Hepatocyte (in vitro differentiated cells): ENCODE results near the gene AGAP1. TPM values are rescaled to one million over a fixed set of nuclear protein-coding genes. Genes with fewer than 3 reads are reported as not detected.
A peak's percentile ranks its signal among the peaks of the same experiment; 100 is the strongest.

Source experiments
- DNase-seq: peaks from one replicate; pipeline ENCODE4 v3.0.0-alpha.2; 2016; ENCODE audit warnings: low spot score
- H2AFZ ChIP-seq: fragments of 200-600 bp; sonication (generic); 2 replicates; pipeline ENCODE4 v1.6.0; 2016; ENCODE audit warnings: antibody characterized with exemption, mild to moderate bottlenecking
- H3K27ac ChIP-seq: fragments of 200-600 bp; sonication (generic); 2 replicates; pipeline ENCODE4 v1.5.1; 2016; ENCODE audit warnings: mild to moderate bottlenecking
- H3K27me3 ChIP-seq: fragments of 200-600 bp; sonication (generic); 2 replicates; pipeline ENCODE4 v1.6.1; 2016
- H3K36me3 ChIP-seq: fragments of 200-600 bp; sonication (generic); replicated peaks from 2 replicates; pipeline ENCODE4 v1.5.1; 2016; ENCODE audit warnings: low read depth; ENCODE audit not compliant: insufficient read depth
- H3K4me1 ChIP-seq: fragments of 200-600 bp; sonication (generic); 2 replicates; pipeline ENCODE4 v1.5.1; 2016; ENCODE audit warnings: mild to moderate bottlenecking, moderate library complexity; ENCODE audit not compliant: insufficient read depth
- H3K4me2 ChIP-seq: fragments of 200-600 bp; sonication (generic); 2 replicates; pipeline ENCODE4 v1.6.0; 2016
- H3K4me3 ChIP-seq: fragments of 200-600 bp; sonication (generic); 2 replicates; pipeline ENCODE4 v1.5.1; 2016; ENCODE audit warnings: mild to moderate bottlenecking
- H3K79me2 ChIP-seq: fragments of 200-600 bp; sonication (generic); 2 replicates; pipeline ENCODE4 v1.6.0; 2017; ENCODE audit warnings: mild to moderate bottlenecking
- H3K9me2 ChIP-seq: fragments of 200-600 bp; sonication (generic); replicated peaks from 2 replicates; pipeline ENCODE4 v1.6.0; 2017; ENCODE audit warnings: mild to moderate bottlenecking; ENCODE audit not compliant: insufficient read depth
- H3K9me3 ChIP-seq: fragments of 200-600 bp; sonication (generic); 2 replicates; pipeline ENCODE4 v1.5.1; 2016; ENCODE audit warnings: low read depth, mild to moderate bottlenecking
- H4K20me1 ChIP-seq: fragments of 200-600 bp; sonication (generic); 2 replicates; pipeline ENCODE4 v1.6.0; 2016; ENCODE audit warnings: mild to moderate bottlenecking; ENCODE audit not compliant: insufficient read depth, poor library complexity, severe bottlenecking
- CTCF ChIP-seq: fragments of 200-600 bp; sonication (generic); IDR thresholded peaks from 2 replicates; pipeline ENCODE4 v1.5.1; 2016; ENCODE audit warnings: antibody characterized with exemption, mild to moderate bottlenecking; ENCODE audit not compliant: poor library complexity
- EZH2 ChIP-seq: fragments of 200-600 bp; sonication (generic); IDR thresholded peaks from 2 replicates; pipeline ENCODE4 v1.6.1; 2016; ENCODE audit warnings: antibody characterized with exemption, mild to moderate bottlenecking, borderline replicate concordance
- EZH2phosphoT487 ChIP-seq: fragments of 200-600 bp; sonication (generic); IDR thresholded peaks from one replicate; pipeline ENCODE4 v1.6.1; 2018; ENCODE audit warnings: antibody characterized with exemption, mild to moderate bottlenecking, low read depth, moderate library complexity; ENCODE audit not compliant: unreplicated experiment, severe bottlenecking
- WGBS: methylation state at CpG from one replicate; pipeline ENCODE4 v1.1.6; 2016; ENCODE audit warnings: low lambda C conversion rate; ENCODE audit errors: missing lambda C conversion rate; 5-methylcytosine and 5-hydroxymethylcytosine counted together
- polyA plus RNA-seq: library from polyadenylated mRNA; unstranded; fragments of >200 nt; fragmentation: Nextera tagmentation; extraction: Ambion mirVana; gene quantifications from 2 replicates; pipeline ENCODE4 v1.2.1, GENCODE V29; 2016
- total RNA-seq: library from RNA; depleted of rRNA; stranded (reverse); fragments of >200 nt; gene quantifications from 2 replicates; pipeline ENCODE4 v1.2.3, GENCODE V29; 2014

AGAP1 gene
- total and polyA plus RNA-seq, 2 experiments from 2014 or later: 12.1 to 20.0 TPM

GRCh38 chr2:236078297-236079255 lies 584.7 kb downstream of the AGAP1 start:
- DNase-seq: peak; percentile 88
- Histone ChIP-seq H3K79me2 (no peaks in the 10 kb centered on the region), H3K9me2 (no peaks in the 10 kb centered on the region), H2AFZ (no peak overlapping the region), H3K27ac (peak overlapping the region; percentile 96), H3K4me1 (peaks cover 21% of the 10 kb centered on the region), H3K36me3 (no peaks in the 10 kb centered on the region), H3K4me3 (no peak overlapping the region), H4K20me1 (no peaks in the 10 kb centered on the region), H3K27me3 (no peaks in the 10 kb centered on the region), H3K4me2 (peak overlapping the region; percentile 50), H3K9me3 (no peaks in the 10 kb centered on the region)
- whole genome bisulfite sequencing: 56% methylated on average over 14 of the region's 14 CpGs
- TF ChIP-seq CTCF: no peak
- no peak for TF ChIP-seq EZH2phosphoT487

GRCh38 chr2:236080412-236080811 lies 586.6 kb downstream of the AGAP1 start:
- H3K4me1 ChIP-seq: peaks cover 17% of the 10 kb centered on the region
- no peaks in the 10 kb centered on the region for H4K20me1 ChIP-seq
- H3K79me2 ChIP-seq: no peaks in the 10 kb centered on the region
- H3K4me2 ChIP-seq: no peak overlapping the region
- DNase-seq: no peak
- H3K9me3 ChIP-seq: no peaks in the 10 kb centered on the region
- H3K27ac ChIP-seq: no peak overlapping the region
- H3K27me3 ChIP-seq: no peaks in the 10 kb centered on the region
- no peak overlapping the region for H2AFZ ChIP-seq
- WGBS: 96% methylated on average over 3 of the region's 3 CpGs
- no peaks in the 10 kb centered on the region for H3K9me2 ChIP-seq
- TF ChIP-seq EZH2phosphoT487: no peak
- TF ChIP-seq CTCF: no peak
- no peak for TF ChIP-seq EZH2
- no peak overlapping the region for H3K4me3 ChIP-seq
- H3K36me3 ChIP-seq: no peaks in the 10 kb centered on the region

GRCh38 chr2:236081171-236081570 lies 587.3 kb downstream of the AGAP1 start:
- no peak for TF ChIP-seq EZH2phosphoT487
- no peak for TF ChIP-seq EZH2
- no peak for TF ChIP-seq CTCF
- Histone ChIP-seq H3K36me3 (no peaks in the 10 kb centered on the region), H3K79me2 (no peaks in the 10 kb centered on the region), H3K27me3 (no peaks in the 10 kb centered on the region), H3K4me3 (no peak overlapping the region), H4K20me1 (no peaks in the 10 kb centered on the region), H3K4me1 (peaks cover 17% of the 10 kb centered on the region), H2AFZ (no peak overlapping the region), H3K27ac (no peak overlapping the region), H3K9me2 (no peaks in the 10 kb centered on the region), H3K4me2 (no peak overlapping the region), H3K9me3 (no peaks in the 10 kb centered on the region)
- WGBS: 92% methylated on average over 11 of the region's 11 CpGs
- DNase-seq: no peak
